GM19099 (cell line): ENCODE results near the gene KCNQ1.

ENCODE experiments used
- POLR2A ChIP-seq: IDR thresholded peaks from 3 replicates; pipeline ENCODE4 v1.6.1; 2011; ENCODE audit warnings: low read depth; ENCODE audit not compliant: insufficient read length; ENCODE audit errors: extremely low read depth

KCNQ1 gene

GRCh38 chr11:2641623-2642022, 196.8 kb downstream of the KCNQ1 start:
- no peak for TF ChIP-seq POLR2A

- TF ChIP-seq POLR2A = no peak
These were observed 198.9 kb downstream of the KCNQ1 start for GRCh38 chr11:2643746-2644145.

GRCh38 chr11:2644844-2645778, 200.3 kb downstream of the KCNQ1 start:
- TF ChIP-seq POLR2A = no peak

DNA sequence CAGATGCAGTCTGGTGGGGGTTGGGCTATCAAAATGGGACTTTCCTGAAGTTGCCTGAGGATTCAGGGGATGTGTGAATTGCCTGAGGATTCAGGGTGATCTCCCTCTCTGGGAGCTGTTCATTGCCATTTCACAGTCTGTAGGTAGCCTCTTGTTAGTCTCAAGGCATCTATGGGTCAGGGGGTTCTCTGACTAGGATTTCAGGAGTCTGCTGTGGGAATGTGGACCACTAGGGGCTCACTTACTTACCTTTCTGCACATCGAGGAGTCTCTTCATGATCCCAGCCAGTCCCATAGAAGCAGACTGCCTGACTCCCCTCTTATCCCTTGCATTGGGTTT, 200.9 kb downstream of the KCNQ1 start:
- TF ChIP-seq POLR2A = no peak

GRCh38 chr11:2647167-2647566, 202.4 kb downstream of the KCNQ1 start:
- TF ChIP-seq POLR2A = no peak

DNA sequence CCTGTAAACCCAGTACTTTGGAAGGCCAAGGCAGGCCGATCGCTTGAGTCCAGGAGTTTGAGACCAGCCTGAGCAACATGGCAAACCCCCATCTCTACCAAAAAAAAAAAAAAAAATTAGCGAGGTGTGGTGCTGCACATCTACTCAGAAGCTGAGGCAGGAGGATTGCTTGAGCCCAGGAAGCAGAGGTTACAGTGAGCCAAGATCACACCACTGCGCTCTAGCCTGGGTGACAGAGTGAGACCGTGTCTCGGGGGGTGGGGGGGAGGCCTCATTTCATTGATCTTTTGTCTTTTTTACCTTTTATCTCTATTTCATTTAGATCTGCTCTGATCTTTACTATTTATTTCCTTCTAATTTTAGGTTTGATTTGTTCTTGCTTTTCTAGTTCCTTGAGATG, 203.1 kb downstream of the KCNQ1 start:
- TF ChIP-seq POLR2A = no peak

- no peak for TF ChIP-seq POLR2A
These were observed 204.6 kb downstream of the KCNQ1 start for GRCh38 chr11:2649400-2649799.

- no peak for TF ChIP-seq POLR2A
These were observed 205.0 kb downstream of the KCNQ1 start for GRCh38 chr11:2649848-2650247.

GRCh38 chr11:2650343-2650867, 205.6 kb downstream of the KCNQ1 start:
- TF ChIP-seq POLR2A = no peak

- no peak for TF ChIP-seq POLR2A
These were observed 206.3 kb downstream of the KCNQ1 start for GRCh38 chr11:2651054-2651617.

GRCh38 chr11:2651826-2652271, 207.0 kb downstream of the KCNQ1 start:
- TF ChIP-seq POLR2A = no peak

GRCh38 chr11:2652333-2653197, 207.8 kb downstream of the KCNQ1 start:
- TF ChIP-seq POLR2A = no peak

- TF ChIP-seq POLR2A = no peak
These were observed 208.4 kb downstream of the KCNQ1 start for GRCh38 chr11:2653198-2653551.

GRCh38 chr11:2653930-2654739, 209.3 kb downstream of the KCNQ1 start:
- TF ChIP-seq POLR2A = no peak
